B cell (primary cell): ENCODE measurements around the gene FAM90A26.
"Not testable (repeated sequence)": the region's sequence is repeated elsewhere in the genome, so short reads cannot be mapped to it uniquely, and the experiment has no call there.

ENCODE experiments used
- EZH2 ChIP-seq: IDR thresholded peaks from 2 replicates; pipeline ENCODE4 v1.6.1; 2012; ENCODE audit warnings: borderline replicate concordance, low read depth, mild to moderate bottlenecking, moderate library complexity, low read length; ENCODE audit not compliant: insufficient read depth, poor library complexity, severe bottlenecking
- TF ChIP-seq, protein P1 (sequence below): fragments of 200-600 bp; IDR thresholded peaks from one replicate; pipeline ENCODE4 v1.8.0; 2022; ENCODE audit warnings: antibody characterized with exemption, mild to moderate bottlenecking

GRCh38 chr4:9224596-9224995 is 54.4 kb downstream of the FAM90A26 start, which contains the start of gene USP17L13:
- TF ChIP-seq, protein P1, sequence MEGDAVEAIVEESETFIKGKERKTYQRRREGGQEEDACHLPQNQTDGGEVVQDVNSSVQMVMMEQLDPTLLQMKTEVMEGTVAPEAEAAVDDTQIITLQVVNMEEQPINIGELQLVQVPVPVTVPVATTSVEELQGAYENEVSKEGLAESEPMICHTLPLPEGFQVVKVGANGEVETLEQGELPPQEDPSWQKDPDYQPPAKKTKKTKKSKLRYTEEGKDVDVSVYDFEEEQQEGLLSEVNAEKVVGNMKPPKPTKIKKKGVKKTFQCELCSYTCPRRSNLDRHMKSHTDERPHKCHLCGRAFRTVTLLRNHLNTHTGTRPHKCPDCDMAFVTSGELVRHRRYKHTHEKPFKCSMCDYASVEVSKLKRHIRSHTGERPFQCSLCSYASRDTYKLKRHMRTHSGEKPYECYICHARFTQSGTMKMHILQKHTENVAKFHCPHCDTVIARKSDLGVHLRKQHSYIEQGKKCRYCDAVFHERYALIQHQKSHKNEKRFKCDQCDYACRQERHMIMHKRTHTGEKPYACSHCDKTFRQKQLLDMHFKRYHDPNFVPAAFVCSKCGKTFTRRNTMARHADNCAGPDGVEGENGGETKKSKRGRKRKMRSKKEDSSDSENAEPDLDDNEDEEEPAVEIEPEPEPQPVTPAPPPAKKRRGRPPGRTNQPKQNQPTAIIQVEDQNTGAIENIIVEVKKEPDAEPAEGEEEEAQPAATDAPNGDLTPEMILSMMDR = not testable (repeated sequence)
- TF ChIP-seq EZH2 = not testable (repeated sequence)
